GM19467 (cell line): ENCODE data around the gene TMBIM1.
A peak's percentile ranks its signal among the peaks of the same experiment; 100 is the strongest.
"Not testable (repeated sequence)": the region's sequence is repeated elsewhere in the genome, so short reads cannot be mapped to it uniquely, and the experiment has no call there.

Experiments used
- ATAC-seq: cut with Tn5 transposase; IDR thresholded peaks from one replicate; pipeline ENCODE4 v1.9.1; 2021; ENCODE audit warnings: mild to moderate bottlenecking, moderate library complexity; ENCODE audit not compliant: unreplicated experiment

The TMBIM1 gene

GRCh38 chr2:218273214-218273907 is 18.9 kb downstream of the TMBIM1 start:
- ATAC-seq: not testable (repeated sequence)

DNA sequence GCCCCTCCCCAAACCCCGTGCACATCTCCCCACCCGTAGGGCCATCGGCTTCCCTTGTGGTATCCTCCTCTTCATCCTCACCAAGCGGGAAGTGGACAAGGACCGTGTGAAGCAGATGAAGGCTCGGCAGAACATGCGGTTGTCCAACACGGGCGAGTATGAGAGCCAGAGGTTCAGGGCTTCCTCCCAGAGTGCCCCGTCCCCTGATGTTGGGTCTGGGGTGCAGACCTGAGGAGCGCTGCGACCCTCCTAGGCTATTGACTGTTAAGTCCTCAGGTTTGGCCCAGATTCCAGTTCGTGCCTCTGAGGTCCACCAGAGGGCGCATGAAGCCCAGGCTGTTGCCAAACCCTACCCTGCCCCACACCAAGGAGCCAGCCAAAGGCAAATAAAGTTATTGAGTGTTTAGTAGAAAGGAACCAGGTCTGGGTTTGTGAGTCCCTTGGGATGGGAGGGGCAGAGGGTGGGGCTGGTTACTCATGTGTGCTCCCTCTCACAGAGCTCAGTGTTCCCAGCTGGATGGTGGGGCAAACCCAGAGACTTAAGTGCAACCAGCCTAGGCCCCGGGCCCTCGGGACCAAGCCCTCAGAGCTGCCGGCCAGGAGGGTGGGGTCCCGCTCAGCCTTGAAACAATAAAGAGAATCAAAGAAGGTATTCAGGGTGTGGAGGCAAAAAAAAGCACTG is 19.6 kb downstream of the TMBIM1 start:
- ATAC-seq: no peak

DNA sequence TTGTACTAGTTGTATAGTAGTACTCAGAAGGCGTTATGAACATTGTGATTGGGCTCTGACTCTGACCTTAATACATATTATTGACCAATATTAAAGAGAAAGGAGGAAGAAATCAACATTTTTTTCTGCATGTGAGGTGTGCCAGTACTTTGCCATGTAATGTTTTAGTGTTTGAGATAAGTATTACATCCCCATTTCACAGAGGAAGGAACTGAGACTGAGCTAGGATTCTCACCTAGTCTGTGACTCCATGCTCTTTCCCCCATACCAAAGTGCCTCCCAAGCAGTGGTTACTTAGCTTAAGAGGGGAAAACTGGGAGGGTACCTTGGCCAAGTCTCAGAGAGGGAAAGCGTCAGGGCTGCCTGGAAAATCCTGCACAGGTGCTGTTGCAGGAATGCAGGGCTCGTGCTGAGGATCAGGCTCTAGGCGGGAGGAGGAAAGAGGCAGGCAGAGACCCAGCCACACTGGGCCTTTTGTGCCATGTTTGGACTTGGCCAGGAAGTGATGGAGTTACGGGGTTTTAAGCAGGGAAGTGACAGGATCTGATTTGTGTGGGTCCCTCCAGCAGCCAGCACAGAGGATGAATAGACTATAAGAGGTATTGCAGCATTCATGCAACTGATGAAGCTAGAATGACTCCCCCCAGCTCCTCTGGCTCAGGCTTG is 20.3 kb downstream of the TMBIM1 start:
- ATAC-seq: no peak

DNA sequence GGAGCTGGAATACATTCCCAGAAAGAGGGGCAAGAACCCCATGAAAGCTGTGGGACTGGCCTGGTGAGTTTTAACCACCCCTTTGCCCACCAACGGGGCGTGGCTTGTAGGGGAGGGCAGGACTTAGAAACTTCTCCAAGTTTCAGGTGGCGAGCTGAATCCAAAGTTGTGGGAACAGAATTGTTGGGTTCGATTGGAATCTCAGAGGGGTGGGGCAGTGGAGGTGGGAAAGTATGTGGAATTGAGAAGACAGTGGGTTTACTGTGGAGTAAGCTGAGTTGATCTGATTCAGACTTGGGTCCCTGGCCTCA is 20.9 kb downstream of the TMBIM1 start:
- no peak for ATAC-seq

DNA sequence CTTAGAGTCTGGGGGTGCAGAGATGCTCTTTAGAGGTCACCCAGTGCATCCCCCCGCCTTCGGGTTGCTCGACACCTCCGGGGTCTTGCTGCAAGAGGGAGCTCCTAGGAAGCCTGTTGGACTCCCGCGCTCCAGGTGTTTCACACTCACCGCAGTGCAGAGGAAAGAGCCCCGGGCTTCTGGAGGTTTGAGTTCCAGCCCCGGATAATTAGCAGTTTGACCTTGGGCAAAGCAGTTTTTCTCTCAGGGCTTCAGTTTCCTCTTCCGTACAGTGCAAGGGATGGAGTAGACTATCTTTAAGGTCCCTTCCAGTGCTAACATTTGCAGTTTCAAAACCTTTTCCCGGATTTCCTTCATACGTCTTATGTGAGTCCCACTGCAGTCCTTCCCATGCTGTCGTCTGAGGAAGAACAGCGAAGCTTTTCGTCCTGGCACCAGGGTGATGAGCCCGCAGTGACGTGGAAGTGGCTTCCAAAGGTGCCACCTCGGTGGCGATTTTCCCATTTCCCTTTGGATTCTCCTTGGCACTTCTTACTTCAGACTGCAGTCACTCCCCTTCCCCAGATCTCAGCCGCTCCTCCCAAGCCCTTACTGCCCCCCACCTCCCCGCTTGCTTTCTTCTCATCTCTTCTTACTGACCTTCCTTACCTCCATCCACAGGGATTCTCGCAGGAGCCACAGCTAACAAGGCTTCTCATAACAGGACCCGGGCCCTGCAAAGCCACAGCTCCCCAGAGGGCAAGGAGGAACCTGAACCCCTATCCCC is 21.4 kb downstream of the TMBIM1 start:
- ATAC-seq: no peak

DNA sequence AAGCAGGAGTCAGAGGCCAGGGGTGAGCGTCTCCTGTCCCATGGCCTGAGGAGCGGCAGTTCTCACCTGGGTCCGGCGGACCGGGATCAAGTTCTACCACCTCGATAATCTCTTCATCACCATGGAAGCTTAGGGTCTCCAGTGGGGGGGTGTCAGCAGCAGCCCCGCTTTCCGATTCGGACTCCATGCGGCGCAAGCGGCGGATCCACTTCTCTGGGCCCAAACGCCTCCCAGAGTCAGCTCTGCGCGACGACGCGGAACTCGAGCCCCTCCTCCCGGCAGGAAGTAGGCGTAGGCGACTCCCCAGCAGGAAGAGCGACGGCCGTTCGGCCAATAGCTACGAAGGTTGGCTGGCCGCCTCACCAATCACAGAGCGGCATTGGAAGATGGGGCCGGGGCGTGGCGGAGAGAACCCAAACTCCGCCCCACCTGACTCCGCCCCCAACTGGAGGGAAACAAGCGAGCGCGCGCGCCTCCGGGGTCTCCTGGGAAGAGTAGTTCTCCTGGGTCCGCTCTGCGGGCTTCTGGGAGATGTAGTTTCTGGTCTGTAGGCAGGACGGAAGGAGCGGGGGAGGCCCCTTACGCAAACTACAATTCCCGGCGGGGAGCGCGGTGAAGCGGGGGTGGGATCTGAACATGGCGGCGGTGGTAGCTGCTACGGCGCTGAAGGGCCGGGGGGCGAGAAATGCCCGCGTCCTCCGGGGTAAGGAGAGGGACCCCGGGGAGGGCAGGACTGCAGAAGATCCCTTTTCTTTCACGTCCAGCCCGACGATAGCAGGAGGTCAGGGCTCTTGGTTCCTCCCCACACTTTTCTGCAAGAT is 22.2 kb downstream of the TMBIM1 start, which contains the start of the genes AAMP and PNKD:
TSS of gene AAMP (minus strand) at position 238 of the 821 bp plus-strand sequence. CDS start at position 187, 51 bp downstream.
TSS of gene PNKD (plus strand) at position 620 of the 821 bp plus-strand sequence. CDS start at position 637, 17 bp downstream.
- peak; percentile 87 for ATAC-seq

GRCh38 chr2:218267259-218267658 is 25.0 kb downstream of the TMBIM1 start:
- no peak for ATAC-seq

DNA sequence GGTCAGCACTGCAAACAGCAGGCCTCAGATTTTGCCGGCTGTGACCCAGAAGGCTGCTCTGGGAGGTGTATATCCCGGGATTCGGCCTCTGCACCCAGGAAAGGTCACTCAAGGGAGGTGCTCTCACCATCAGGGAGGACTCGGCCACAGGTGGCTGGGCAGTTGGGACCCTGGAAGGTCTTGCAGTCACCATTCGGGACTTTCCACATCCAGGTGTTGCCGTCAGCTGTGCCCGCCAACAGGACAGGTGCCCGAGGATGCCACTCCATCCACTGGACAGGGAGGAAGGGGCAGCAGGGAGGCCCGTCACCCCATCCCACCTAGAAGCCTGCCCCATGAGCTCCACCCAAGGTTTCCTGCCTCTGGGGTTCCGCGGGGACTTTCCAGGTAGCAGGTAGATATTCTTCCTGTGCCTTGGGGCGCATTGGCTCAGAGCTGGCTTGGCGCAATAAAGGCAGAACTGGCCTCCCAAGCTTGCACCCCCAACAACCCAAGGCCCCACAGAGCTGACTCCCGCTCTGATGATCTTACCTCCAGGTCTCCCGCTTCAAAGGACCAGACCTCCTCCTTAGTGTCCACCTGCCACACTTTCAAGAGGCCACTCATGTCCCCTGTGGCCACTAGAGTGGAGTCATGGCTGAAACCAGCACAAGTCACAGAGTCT is 25.9 kb downstream of the TMBIM1 start:
- ATAC-seq: no peak

GRCh38 chr2:218265626-218266025 is 26.7 kb downstream of the TMBIM1 start:
- ATAC-seq: no peak

- ATAC-seq: no peak
Measured at GRCh38 chr2:218264773-218265561, 27.3 kb downstream of the TMBIM1 start.

- no peak for ATAC-seq
Measured at GRCh38 chr2:218263817-218264641, 28.3 kb downstream of the TMBIM1 start.

DNA sequence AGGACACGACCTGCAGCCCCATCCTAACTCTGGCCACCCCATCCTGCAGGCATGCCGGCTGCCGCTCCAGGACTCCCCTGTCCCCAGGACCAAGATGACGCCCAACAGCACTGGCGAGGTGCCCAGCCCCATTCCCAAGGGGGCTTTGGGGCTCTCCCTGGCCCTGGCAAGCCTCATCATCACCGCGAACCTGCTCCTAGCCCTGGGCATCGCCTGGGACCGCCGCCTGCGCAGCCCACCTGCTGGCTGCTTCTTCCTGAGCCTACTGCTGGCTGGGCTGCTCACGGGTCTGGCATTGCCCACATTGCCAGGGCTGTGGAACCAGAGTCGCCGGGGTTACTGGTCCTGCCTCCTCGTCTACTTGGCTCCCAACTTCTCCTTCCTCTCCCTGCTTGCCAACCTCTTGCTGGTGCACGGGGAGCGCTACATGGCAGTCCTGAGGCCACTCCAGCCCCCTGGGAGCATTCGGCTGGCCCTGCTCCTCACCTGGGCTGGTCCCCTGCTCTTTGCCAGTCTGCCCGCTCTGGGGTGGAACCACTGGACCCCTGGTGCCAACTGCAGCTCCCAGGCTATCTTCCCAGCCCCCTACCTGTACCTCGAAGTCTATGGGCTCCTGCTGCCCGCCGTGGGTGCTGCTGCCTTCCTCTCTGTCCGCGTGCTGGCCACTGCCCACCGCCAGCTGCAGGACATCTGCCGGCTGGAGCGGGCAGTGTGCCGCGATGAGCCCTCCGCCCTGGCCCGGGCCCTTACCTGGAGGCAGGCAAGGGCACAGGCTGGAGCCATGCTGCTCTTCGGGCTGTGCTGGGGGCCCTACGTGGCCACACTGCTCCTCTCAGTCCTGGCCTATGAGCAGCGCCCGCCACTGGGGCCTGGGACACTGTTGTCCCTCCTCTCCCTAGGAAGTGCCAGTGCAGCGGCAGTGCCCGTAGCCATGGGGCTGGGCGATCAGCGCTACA is 29.4 kb downstream of the TMBIM1 start:
- ATAC-seq: no peak

GRCh38 chr2:218262237-218262600 is 30.1 kb downstream of the TMBIM1 start:
- ATAC-seq: no peak

- ATAC-seq: no peak
Measured at GRCh38 chr2:218261423-218262236, 30.7 kb downstream of the TMBIM1 start.

DNA sequence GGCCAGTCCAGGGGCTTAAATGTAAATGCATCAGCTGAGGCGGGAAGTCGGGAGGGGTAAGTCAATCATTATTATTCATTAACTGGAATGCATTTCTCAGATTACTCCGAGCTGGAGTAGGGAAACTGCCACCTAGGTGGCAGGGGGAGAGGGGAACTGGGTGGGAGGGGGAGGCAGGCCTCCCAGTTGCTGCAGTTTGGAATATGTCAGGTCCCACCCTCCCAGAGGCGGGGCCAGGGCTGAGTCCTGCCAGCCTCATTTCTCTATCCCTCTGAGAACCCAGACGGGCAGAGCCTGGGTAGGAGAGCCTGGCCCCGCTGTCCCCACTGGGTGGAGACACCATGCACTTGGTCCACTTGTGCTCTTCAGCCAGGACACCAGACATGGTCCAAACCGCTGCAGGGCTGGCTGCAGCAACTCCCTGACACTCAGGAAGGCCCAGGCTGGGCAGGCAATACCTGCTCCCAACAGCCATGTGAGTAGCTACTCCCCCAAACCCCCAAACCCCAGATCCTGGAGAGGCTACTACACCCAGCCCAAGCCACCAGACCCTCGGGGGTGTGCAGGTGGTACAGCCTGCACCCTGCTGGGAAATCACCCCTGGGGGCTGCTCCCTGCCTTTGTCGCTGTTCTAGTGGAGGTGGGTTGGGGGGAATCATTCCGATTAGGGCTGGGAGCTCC is 31.4 kb downstream of the TMBIM1 start, which contains the start of gene GPBAR1:
TSS of gene GPBAR1 (plus strand) at position 274 of the 681 bp plus-strand sequence. CDS start 1,710 bp downstream, outside the sequence.
- no peak for ATAC-seq

- no peak for ATAC-seq
Measured at GRCh38 chr2:218260166-218260565, 32.1 kb downstream of the TMBIM1 start.
